Measurements from ENCODE around the gene CFAP46. TPM values are rescaled to one million over a fixed set of nuclear protein-coding genes. Genes with fewer than 3 reads are reported as not detected.

Gene CFAP46
- total and polyA plus RNA-seq, 9 of the 15 experiments (the other 6 are each of a cell fraction or from before 2014, with no cell fraction given), result not detected

- no peak for TF ChIP-seq ZNF609 (CRISPR knock-in tag; IDR thresholded peaks at IDR 0.05; ENCODE audit: borderline replicate concordance)
- TF ChIP-seq ZNF518B (CRISPR knock-in tag; IDR thresholded peaks at IDR 0.05), result no peak
- TF ChIP-seq ZNF740 (CRISPR knock-in tag; IDR thresholded peaks at IDR 0.05), result no peak
- no peak for TF ChIP-seq ZNF740 (tag; IDR thresholded peaks at IDR 0.05)
- TF ChIP-seq RUNX1 (IDR thresholded peaks at IDR 0.05; ENCODE audit: low read depth), result no peak
- TF ChIP-seq MITF (IDR thresholded peaks at IDR 0.05), result no peak
- TF ChIP-seq KHSRP (IDR thresholded peaks at IDR 0.05), result no peak
- TF ChIP-seq SAP30 (IDR thresholded peaks at IDR 0.05; ENCODE audit: borderline replicate concordance, insufficient read depth, low read depth, low read length, poor library complexity, severe bottlenecking), result no peak
- no peak for TF ChIP-seq HLTF (IDR thresholded peaks at IDR 0.05)
- no peak for TF ChIP-seq PCBP1 (IDR thresholded peaks at IDR 0.05; ENCODE audit: low read depth, low read length, poor library complexity, severe bottlenecking)
These were observed 44.2 kb upstream of the CFAP46 start (continued) for GRCh38 chr10:132986576-132986975.
